ENCODE data around the gene GPRC5C. TPM values are rescaled to one million over a fixed set of nuclear protein-coding genes. Genes with fewer than 3 reads are reported as not detected.

GPRC5C gene
- total and polyA plus RNA-seq, 2 experiments from 2014 or later: 1.6 to 2.7 TPM

DNA sequence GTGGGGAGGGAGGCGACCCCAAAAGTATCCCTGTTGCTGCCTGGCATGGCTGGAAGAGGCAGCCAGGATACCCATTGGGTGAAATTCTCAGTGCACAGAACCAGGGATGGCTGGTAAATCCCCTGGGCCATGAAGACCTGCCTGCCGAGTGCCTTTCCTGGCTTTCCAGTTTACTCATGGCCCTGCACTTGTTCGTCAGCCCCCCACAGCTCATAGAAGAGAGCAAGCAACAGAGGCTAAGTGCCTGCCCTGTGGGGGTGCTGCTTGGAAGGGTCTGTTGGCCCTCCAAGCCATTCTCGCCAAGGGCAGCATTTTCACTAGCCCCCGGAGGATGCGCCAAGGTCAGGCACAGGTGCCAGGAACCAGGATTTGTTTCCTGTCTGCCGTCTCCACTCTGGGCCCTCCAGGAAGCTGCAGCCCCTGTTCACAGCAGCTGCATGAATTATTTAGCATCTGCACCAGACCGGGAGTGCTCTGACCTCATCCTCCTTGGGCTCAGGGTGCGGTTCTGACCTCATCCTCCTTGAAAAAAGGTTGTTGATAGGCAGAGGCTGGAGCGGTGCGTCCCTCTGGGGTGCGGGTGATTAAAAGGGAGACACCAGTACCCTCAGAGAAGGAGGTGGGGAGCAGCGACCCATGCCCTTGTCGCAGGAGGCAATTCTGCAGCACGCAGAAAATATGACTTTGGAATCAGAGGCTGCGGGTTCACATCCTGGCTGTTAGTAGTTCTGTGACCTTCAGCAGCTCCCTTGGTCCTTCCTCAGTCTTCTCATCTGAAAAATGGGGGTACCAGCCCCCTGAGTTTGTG lies 20.3 kb downstream of the GPRC5C start:
- Histone ChIP-seq H3K27ac (no peak overlapping the region), H3K4me3 (no peak overlapping the region), H4K20me1 (ENCODE audit: insufficient read depth) (no peaks in the 10 kb centered on the region), H3K9me3 (ENCODE audit: low read depth) (no peaks in the 10 kb centered on the region), H2AFZ (no peak overlapping the region), H3K9ac (no peak overlapping the region), H3K27me3 (replicated peaks; ENCODE audit: insufficient read depth) (no peaks in the 10 kb centered on the region), H3K79me2 (ENCODE audit: insufficient read depth) (no peaks in the 10 kb centered on the region), H3K4me1 (ENCODE audit: insufficient read depth) (peaks cover 4% of the 10 kb centered on the region; the same call in 1 of the 2 replicates), H3K4me2 (ENCODE audit: unreplicated experiment) (no peak overlapping the region), H3F3A (ENCODE audit: insufficient read depth) (no peaks in the 10 kb centered on the region), H3K9me2 (ENCODE audit: insufficient read depth) (no peaks in the 10 kb centered on the region), H3K36me3 (ENCODE audit: low read depth) (no peaks in the 10 kb centered on the region)
- in situ Hi-C loops (cut with MboI): no loop called here
- no peak for TF ChIP-seq EZH2phosphoT487 (IDR thresholded peaks at IDR 0.05; ENCODE audit: insufficient read depth, low read depth)
- no peak for TF ChIP-seq EZH2 (IDR thresholded peaks at IDR 0.05; ENCODE audit: insufficient read depth, poor library complexity, severe bottlenecking)
- peak; percentile 30 for DNase-seq
- WGBS, 2 experiments (ENCODE audit: low coverage in 1 of 2, low lambda C conversion rate in 2 of 2, missing lambda C conversion rate in 2 of 2): 55 to 62% methylated on average over 16 of the region's 16 CpGs

DNA sequence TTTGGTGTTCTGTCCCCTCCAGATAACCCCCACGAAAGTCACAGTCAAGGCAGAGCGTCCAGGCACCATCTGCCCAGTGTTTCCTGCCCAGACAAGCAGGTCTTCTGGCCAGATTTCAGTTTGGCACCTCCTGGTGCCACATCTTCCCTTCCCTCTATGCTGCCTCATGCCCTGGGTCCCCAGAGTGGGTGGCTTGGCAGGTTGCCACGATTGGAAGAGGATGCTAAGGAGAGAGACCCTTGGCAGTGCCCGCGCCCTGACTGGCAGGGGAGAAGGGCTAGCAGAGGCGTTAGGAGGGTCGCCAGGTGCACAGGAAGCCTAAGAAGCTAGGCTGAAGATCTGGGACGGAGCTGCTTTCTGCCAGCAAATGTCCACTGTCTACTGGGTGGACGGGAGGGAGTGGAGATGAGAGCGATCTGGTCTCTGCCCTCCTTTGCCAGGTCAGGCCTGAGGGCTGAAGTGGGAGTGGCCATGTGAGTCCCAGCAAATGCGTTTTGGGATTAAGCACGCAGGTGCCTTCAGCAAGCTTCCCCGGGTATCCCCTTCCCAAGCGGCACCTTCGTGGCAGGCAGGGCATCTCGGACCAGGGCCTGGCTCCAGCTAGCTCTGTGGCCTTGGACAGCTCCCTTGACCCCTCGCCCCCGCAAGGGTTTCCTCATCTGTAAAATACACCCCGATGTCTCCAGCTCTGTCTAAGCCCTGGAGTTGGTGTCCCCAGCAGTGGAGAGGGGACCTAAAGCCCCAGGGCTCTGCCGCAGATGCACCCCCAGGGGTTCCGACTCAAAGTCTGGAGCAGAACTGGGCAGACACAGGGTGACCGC lies 21.2 kb downstream of the GPRC5C start:
- DNase-seq: no peak
- no peaks in the 10 kb centered on the region for H3K9me2 ChIP-seq (ENCODE audit: insufficient read depth)
- peak overlapping the region; percentile 64 for H3K4me2 ChIP-seq (ENCODE audit: unreplicated experiment)
- H2AFZ ChIP-seq: peak overlapping the region; percentile 67; the same call in 1 of the 2 replicates
- no peaks in the 10 kb centered on the region for H3K36me3 ChIP-seq (ENCODE audit: low read depth)
- H3K9ac ChIP-seq: no peak overlapping the region
- peaks cover 4% of the 10 kb centered on the region; the same call in 1 of the 2 replicates for H3K4me1 ChIP-seq (ENCODE audit: insufficient read depth)
- H4K20me1 ChIP-seq (ENCODE audit: insufficient read depth): no peaks in the 10 kb centered on the region
- H3F3A ChIP-seq (ENCODE audit: insufficient read depth): no peaks in the 10 kb centered on the region
- H3K9me3 ChIP-seq (ENCODE audit: low read depth): no peaks in the 10 kb centered on the region
- TF ChIP-seq EZH2phosphoT487 (IDR thresholded peaks at IDR 0.05; ENCODE audit: insufficient read depth, low read depth) (no peak), EZH2 (IDR thresholded peaks at IDR 0.05; ENCODE audit: insufficient read depth, poor library complexity, severe bottlenecking) (no peak)
- H3K79me2 ChIP-seq (ENCODE audit: insufficient read depth): no peaks in the 10 kb centered on the region
- no peak overlapping the region for H3K27ac ChIP-seq
- in situ Hi-C loops (cut with MboI): no loop called here
- WGBS, 2 experiments (ENCODE audit: low coverage in 1 of 2, low lambda C conversion rate in 2 of 2, missing lambda C conversion rate in 2 of 2): 68 to 72% methylated on average over 22 of the region's 22 CpGs
- H3K4me3 ChIP-seq: peak overlapping the region; percentile 54; the same call in 1 of the 2 replicates
- H3K27me3 ChIP-seq (replicated peaks; ENCODE audit: insufficient read depth): no peaks in the 10 kb centered on the region

DNA sequence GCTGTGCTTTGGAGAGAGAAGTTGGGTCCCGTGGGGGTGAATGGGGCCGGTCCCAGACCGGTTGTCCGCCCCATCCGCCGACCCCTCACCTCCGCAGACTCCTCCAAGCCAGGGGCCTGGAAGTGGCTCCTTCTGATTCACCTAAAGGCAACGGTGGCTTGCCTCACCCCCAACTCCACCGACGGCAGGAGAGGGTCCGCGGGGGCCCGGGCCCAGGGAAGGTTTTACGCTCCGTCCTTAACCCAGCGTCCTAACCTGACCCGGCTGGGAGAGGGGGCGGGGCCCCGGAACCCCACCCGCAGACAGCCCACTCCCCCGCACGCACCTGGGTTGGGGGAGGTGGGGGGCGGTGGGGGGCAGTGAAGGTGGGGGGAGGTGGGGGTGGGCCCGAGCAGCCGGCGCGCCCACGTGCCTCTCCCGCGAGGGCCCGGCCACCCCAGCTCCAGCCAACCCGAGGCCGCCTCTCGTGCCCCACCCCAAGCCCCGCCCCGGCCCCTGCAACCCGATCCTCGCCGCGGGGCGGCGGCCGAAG lies 21.8 kb downstream of the GPRC5C start:
- DNase-seq: no peak
- peak overlapping the region; percentile 82 for H3K4me2 ChIP-seq (ENCODE audit: unreplicated experiment)
- WGBS, 2 experiments (ENCODE audit: low coverage in 1 of 2, low lambda C conversion rate in 2 of 2, missing lambda C conversion rate in 2 of 2): 1 to 6% methylated on average over 22 to 41 of the region's 43 CpGs
- peak overlapping the region; percentile 70 for H3K4me3 ChIP-seq
- H3K27ac ChIP-seq: no peak overlapping the region
- H3F3A ChIP-seq (ENCODE audit: insufficient read depth): no peaks in the 10 kb centered on the region
- no peaks in the 10 kb centered on the region for H3K9me2 ChIP-seq (ENCODE audit: insufficient read depth)
- H4K20me1 ChIP-seq (ENCODE audit: insufficient read depth): no peaks in the 10 kb centered on the region
- H3K36me3 ChIP-seq (ENCODE audit: low read depth): no peaks in the 10 kb centered on the region
- H2AFZ ChIP-seq: peak overlapping the region; percentile 67; the same call in 1 of the 2 replicates
- TF ChIP-seq EZH2 (IDR thresholded peaks at IDR 0.05; ENCODE audit: insufficient read depth, poor library complexity, severe bottlenecking): no peak
- no peak for TF ChIP-seq EZH2phosphoT487 (IDR thresholded peaks at IDR 0.05; ENCODE audit: insufficient read depth, low read depth)
- H3K27me3 ChIP-seq (replicated peaks; ENCODE audit: insufficient read depth): no peaks in the 10 kb centered on the region
- H3K9ac ChIP-seq: no peak overlapping the region
- in situ Hi-C loops (cut with MboI): no loop called here
- H3K9me3 ChIP-seq (ENCODE audit: low read depth): no peaks in the 10 kb centered on the region
- H3K79me2 ChIP-seq (ENCODE audit: insufficient read depth): no peaks in the 10 kb centered on the region
- H3K4me1 ChIP-seq (ENCODE audit: insufficient read depth): peaks cover 4% of the 10 kb centered on the region; the same call in 1 of the 2 replicates

Measured in GM23248 (cell line).